GM21526 (cell line): ENCODE results near the gene TMEM183A.

Experiments used
- ATAC-seq: cut with Tn5 transposase; IDR thresholded peaks from one replicate; pipeline ENCODE4 v1.9.1; 2021; ENCODE audit warnings: moderate library complexity; ENCODE audit not compliant: unreplicated experiment, low FRiP score

Gene TMEM183A

DNA sequence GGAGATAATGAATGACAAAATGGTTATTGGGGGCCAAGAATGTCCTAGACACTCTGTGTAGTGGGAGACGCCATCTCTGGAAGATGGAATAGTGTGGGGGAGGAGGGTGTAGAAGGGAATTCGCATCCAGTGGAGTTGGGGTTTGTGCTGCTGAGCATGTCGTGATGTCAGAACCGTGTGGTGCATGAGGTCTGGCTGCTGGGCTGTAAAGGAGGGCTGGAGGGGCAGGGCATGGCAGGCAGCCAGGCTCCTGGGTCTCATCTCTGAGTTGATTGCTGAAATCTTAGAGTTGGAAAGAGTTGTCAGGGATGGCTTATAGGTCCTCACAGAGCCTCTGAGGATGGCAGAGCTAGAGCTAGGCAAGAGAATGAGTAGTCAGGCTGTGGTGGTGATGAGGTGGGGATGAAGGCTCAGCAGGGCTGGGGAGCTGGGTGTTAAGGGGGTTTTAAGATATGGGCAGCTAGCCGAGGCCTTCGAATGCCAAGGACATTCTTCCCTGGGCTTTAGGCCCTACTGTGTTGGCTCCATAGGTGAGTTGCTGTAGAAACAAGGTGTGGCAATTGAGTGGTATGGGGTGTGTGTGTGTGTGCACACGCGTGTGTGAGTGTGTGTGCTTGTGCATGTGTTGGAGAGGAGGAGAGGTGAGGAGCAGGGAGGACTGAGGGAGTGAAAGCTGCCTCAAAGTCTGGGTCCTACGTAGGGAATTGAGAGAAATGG, 21.1 kb downstream of the TMEM183A start:
- ATAC-seq = no peak

DNA sequence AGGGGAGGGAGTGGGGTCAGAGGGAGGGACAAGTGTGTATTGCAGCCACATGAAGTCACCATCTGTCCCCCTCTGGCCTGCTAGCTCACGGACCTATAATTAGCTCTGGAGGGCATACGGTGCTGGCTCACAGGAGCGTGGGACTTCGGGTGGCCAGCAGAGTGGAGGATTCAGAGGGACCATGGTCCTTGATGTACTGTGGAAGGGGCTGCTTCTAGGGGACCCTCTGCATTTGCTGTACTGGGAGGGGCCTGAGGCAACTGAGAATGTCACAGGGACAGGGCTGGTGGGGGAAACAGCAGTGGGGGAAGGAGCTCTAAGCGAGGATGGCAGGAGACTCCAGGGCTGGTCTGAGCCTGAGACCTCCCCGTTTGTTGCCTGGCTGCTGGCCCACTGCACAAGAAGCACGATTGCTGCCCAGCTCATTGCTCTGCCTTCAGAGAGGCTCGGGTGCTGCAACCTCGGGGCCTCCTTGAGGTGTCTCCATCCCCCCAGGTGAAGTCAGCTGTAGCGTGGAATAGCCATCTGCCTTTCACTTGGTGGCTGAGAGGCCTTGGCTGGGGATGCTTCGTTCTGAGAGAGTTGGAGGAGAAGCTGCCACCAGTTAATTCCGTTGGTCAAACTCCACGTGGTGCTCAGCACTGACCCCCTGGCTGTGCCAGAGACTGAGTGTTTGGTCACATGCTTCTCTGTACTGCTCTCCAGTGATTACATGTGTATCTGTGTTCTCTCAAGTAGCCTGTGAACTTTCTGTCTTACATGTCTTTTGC, 21.8 kb downstream of the TMEM183A start:
- no peak for ATAC-seq

DNA sequence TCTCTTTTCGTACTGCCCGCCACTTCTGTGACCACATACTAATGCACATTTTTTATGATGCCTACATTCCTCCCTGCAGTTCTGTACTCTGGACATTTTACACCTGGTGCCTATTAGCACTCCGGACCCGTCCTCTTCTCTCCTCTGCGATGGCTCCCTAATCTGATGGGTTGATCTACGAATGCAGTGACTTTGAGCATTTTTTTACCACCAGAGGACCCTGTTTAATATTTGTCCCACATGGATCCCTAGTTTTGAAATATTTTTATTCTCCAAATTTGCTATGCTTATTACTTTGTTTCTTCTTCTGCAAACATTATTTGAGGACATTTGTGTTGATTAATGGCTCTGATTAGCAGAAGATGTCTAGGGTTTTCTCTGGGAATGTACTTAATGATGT, 24.3 kb downstream of the TMEM183A start:
- no peak for ATAC-seq

DNA sequence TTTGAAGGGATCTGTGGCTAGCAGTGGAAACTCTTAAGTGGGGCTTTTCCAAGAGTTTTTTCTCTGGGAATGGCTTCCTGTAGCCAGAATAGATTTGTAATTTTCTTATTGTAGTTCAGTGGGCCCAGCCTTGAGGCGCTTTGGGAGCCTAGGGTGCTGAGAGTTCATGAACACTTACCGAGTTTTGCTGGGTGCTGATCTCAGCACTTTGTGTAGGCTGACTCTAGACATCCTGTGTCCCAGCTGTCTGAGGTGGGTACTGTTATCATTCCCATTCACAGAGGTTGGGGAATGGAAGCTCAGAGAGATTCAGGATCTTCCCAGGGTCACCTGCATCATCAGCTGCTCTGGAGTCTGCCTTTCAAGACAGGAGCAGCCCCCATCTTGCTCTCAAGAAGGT, 26.1 kb downstream of the TMEM183A start:
- ATAC-seq = no peak

DNA sequence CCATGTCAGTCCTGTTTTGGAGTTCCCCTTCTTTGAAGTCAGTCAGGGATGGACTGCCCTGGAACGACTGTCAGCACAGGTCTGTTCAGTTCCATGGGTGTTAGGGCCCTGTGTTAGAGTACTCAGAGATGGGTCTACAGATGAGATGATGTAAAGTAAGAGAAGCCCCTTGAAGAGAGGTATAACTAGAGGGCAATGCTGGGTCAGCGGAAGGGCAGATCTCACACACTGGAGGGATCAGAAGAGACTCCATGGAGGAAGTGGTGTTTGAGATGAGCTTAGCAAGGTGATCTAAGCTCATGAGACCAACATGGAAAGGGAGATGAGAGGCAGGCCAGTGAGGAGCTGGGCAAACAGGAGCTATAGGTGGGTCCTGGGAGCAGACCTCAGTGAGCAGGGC, 26.7 kb downstream of the TMEM183A start:
- ATAC-seq = no peak

DNA sequence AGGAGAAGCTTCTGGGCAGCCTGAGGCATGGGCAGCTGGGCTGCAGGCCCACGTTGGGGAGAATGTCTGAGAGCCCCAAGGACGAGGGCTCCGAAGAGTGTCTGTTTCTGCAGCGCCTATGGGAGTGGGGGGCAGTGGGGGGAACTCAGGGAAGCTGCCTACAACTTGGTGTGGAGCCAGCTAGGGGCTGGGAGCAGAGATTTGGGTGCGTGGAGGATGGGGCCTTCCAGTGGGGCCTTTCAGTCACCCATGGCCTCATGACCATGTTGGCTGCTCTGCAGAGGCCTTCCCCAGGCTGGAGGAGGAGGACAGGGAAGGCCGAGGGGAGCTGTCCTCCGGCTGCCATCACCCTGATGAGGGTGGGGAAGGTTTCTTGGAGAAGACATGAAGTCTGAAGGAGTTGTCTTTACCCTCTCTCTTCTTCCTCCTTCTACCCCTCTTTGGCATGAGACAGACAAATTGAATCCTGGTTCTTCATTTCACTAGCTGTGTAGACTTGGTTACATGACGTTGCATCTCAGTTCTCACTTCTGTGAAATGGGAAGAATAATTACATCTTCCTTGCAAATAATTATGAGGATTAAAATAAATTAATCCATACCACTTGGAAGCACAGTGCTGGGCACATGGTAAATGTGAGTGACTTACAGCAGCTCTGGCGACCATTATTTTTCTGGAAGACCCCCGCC, 27.4 kb downstream of the TMEM183A start:
- ATAC-seq = no peak

DNA sequence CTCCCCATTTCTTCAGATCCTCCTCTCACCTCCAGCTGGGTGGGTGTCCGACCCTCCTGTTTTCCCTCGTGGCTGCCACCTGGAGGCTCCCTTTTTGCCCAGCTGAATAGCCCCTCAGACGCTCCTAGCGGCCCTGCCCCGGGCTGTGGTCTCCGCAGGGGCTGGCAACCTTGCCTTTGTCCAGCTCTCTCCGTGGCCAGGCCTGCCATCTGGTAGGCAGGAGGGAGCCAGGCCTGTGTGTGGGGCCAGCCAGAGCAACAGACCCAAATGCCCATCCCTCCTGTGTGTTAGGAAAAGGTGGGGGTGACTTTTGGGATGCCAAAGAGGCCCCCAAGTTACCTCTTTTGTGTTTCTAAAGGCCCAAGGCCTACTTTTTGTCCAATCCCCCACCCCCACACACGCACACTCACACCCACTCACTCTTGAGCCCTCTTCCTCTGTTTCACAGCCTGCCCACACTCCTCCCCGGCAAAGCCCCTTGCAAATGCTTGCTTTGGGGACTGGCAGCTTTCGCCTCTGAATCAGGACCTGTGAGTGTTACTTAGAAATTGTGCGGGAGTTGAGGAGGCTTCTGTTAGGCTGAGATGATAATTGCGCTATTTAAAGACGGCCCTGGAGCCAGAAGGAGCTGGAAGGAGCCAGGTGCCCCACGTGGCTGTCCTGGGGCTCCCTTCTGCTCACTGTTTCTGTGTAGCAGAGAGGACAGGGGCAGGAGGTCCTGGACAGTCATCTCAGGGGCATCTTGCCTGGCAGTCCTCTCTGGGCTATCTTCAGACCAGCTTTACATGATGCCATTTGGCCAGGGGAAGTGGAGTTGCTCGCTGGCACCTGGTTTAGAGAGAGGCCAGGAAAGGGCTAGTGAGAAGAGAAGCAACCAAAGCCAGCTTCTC, 28.2 kb downstream of the TMEM183A start:
- ATAC-seq = no peak

DNA sequence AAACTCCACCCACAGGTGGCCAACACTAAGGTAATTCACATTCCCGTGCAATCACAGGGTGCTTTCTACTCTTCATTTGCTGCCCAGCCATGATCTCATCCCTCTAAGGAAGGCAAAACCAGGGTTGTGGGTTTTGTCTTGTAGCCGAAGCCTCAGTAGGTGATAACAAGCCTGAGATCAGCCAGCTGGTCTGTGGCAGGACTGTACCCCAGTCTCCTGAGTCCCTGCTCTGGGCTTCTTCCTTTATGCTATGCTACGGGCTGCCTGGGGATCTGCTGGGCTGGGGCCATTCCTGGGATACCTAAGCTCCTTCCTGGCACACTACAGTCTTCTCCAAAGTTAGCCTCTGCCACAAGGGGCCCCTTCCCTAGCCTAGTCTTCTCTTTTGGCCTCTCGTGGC, 29.0 kb downstream of the TMEM183A start:
- no peak for ATAC-seq

DNA sequence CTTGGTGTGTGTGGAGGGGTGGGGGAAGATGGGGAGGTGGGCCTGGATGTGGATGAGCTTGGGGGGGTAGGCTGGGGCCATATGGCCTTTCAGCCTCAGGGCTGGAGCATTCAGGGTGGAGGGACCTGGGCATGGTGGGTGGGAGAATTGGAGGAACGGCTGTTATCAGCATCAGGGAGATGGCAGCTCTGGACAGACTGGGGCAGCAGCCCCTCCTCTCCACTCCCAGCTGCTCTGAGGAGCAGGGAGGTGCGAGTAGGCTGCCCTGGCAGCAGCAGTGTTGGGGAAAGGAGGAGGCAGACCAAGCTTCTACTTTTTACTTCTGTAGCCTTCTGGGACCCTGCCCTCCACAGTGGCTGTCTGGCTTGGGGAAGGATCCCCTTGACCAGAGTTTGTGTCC, 29.4 kb downstream of the TMEM183A start:
- ATAC-seq = no peak

DNA sequence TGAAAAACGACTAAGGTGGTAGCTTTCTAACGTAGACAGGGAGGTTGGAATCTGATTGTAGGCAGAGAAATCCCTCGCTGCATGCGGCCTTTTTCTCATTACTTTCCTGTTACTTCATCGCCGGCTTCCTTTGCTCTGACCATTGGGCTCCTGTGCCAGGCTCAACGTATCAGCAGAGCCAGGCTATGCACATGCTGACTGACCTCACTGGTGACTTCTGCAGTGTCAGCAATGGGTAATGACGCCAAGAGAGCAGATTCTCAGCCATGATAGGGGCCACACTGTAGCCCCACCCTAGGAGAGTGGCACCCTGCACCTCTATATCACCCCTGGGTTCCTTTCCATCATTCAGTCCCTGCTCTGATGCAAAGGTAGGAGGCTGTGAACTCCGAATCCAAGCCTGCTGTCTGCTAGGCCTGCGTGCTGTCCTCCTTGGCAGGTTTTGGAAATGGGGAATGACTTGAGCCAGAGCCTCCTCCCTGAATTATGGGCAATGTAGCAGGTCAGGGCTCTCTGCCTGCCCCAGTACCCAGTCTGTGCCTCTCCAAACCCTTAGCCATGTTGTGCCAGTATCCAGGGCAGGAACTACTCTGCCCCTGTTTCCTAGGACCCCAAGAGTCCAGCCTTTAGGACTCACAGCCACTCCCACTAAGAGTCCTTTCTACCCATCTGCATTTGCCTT, 30.5 kb downstream of the TMEM183A start:
- ATAC-seq = no peak

DNA sequence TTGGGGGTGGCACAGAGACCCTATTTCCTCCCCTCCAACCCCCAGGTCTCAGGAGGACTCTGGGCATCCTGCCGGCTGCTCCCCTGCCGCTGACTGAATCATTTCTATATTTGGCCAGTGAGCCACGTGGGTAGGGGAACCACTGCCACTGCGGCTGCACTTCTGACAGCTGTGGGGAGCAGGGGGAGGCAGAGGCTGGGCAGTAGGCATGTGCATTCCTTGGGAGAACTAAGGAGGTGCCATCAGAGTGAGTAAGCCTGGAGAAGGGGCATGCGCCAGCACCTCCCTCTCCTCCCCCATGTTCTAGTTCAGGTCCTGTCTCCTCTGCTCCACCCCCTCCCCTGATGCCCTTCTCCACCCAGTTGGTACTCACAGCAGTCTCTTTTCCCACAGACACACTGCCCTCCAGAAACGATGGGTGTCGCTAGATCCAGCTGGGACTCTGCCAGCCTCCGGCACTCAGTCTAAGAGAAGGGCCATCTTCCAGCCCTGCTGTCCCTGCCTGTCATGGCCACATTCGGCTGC, 31.1 kb downstream of the TMEM183A start:
- ATAC-seq = no peak

DNA sequence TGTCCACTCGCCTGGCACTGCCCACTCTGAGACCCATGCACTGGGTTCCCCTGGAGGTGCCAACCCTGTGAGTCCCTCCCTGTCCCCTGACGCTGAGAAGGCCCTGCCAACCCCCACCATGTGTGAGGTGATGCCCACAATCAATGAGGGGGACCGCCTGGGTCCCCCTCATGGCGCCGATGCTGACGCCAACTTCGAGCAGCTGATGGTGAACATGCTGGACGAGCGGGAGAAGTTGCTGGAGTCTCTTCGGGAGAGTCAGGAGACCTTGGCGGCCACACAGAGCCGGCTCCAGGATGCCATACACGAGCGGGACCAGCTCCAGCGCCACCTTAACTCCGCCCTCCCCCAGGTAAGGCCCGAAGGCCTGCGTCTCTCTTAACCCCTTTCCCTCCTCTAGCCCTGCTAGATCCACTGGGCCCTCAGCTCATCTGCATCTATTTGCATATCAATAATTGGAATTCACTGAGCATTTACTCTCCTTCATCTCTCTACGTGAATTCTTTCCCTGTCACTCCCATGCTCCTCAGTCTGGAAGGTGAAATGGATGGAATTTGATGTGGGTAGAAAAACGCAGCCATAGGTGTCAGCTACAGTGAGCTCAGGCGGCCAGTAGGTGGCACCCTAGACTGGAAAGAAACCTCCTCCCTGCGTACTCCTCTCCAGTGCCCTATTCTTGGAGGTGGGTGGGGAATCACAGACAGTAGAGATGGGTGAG, 31.9 kb downstream of the TMEM183A start:
- ATAC-seq = no peak

DNA sequence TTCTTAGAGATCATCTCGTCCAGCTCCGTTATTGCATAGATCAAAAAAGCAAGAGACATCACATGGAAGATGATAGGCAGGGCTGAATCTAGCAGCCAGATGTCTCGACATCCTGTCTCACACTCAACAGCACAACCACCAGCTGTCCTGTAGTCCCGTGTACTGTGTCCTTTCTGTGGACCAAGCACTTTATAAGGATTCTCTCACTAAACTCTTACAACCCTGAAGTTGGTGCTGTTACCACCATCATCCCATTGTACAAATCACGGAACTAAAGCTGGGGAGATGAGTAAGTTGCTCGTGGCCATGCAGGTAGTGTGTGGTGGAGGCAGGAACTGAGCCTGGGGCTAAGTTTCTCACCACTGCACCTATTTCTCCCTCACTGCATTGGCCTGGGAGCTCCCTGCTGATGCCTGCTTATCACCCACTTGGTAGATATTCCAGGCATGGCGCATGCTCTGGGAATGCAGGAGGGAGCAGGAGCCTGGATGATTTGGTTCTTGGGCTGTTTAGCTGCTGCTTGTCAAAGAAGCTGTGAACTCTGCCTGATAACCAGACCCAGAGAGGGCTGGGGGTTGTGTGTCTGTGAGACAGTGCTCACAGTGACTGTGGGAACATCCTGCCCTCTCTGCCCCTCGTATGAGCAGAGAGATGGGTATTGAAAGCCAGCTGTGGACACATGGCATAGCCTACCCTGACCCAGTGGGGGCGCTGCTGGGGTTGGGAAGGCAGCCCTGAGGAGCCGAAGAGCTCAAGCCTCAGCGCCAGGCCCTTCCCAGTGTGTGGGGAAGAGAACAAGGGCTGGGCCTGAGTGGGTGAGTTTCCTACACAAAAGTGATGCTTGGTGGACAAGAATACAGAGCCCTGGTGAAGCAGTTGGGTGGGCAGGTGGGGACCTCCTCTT, 32.7 kb downstream of the TMEM183A start:
- ATAC-seq = no peak

DNA sequence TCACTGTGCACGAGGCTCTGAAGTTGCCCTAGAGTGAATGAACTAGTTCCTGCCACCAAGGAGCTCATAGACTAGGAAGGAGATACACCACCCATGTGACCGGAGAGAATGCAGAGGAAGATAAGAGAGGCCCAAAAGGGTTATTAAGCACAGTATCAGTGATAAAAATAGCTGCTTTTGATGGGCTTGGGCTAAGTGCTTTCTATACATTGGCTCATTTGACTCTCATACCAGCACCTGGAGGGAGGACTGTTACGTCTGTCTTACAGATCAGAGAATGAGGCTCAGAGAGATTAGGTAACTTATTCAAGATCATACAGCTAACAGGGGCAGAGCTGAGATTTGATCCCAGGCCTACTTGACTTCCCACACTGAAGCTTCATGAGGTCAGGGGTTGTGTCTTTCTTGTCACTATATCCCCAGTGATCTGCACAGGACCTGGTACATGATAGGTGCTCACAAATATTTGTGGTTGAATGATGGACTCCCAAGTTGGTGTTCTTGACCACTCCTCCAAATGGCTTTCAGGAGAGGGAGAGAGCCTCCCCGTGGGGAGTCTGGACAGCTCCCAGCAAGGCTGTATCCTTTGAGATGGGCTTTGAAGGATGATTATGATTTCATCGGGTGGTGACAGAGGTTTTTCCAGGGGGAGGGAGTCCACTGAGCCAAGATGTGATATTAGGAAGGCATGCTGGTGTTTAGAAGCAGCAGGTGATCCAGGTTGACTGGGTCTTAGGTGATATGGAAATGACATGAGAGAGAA, 33.5 kb downstream of the TMEM183A start:
- ATAC-seq = no peak

DNA sequence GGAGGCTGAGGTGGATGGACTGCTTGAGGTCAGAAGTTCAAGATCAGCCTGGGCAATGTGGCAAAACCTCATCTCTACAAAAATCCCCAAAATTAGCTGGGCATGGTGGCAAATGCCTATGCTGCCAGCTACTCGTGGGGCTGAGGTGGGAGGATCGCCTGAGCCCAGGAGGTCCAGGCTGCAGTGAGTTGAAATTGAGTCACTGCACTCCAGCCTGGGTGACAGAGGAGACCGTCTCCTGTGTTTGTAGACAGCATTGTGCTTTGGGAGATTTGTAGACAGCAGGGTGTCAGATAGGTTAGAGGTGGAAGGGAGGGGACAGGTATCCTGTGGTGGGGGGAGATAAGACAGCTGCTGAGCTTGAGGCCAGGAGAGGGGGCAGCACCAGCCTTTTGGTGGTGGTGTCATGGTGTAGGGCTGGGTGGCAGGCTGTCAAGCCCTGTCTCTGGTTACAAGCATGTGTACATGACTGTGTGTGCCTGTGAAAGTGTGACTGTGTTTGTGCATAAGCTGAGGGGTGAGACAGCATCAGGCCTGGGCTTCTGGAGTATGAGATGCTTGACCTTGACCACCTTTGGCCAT, 34.3 kb downstream of the TMEM183A start:
- ATAC-seq = no peak

DNA sequence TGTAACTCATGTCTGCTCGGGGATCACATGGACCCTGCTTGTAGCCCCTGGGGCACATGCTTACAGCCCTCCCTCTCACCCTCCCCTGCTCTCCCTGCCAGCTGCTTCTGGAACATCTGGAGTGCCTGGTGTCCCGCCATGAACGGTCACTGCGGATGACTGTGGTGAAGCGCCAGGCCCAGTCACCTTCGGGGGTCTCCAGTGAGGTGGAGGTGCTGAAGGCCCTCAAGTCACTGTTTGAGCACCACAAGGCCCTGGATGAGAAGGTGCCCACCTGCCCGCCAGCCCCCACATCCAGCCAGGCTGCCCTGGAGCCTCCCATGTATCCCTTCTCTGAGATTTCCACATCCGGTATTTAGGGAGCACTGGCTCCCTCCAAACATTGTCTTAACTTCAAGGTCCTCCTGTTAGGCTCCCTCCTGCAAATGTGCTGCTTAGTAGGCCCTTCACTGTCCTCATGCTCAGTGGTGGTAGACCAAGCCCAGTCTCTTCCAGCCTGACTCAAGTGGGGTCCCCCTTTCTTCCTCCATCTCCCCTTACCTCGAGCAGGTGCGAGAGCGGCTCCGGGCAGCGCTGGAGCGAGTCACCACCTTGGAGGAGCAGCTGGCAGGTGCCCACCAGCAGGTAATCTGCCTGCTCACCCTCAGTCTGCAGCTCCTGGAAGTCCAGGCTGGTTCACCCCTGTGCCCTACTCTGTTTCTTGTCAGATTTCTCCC, 36.8 kb downstream of the TMEM183A start:
- no peak for ATAC-seq
